Measurements from ENCODE around the gene CRYGN.

CRYGN gene

DNA sequence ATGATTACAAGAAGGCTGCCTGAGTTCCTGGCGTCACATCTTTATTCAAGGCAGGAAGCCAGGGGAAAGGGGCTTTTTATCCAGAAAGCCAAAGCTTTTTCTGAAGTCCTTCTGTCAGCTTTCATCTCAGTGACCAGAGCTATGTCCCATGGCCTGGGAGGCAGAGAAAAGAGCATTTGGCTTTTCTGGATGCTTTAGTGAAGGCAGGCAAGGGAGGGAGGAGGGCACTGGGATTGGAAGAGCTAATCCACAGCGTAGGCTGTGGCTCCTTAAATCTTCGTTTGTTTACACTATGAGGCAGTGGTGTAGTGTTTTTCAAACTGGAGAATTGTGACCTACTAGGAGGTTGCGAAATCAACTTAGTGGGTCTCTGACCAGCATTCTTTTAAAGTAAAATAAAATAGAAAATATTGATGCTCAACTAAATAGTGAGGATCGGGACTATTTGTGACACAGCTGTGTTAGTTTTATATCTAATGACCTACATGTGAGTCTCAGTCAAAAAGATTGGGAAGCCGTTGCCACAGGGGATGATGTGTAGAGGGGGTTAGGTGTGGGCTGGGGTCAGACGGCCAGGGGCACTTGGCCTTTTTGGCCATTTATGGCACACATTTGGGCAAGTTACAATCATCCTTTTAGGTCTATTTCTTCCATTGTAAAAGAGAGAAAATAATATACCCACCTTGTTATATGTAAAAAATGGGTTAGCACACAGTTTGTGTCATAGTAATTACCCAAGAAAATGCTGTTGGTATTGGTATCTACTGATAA, 14.1 kb downstream of the CRYGN start:
- DNase-seq, result no peak

DNA sequence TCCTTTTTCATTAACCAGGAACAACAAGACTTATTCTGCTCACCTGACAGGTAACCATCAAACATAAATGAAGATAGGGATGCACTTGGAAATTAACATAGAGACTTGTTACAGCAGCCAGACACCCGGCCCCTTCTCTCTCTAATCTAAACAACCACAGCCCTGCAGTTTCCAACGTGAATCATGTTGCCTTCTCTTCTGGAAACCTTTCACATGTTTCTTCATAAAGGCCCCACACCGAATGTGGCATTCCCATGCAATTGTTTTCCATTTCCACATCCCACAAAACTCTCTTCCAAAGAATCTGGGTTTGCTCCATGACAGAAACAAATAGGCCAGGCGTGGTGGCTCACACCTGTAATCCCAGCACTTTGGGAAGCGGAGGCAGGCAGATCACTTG, 15.1 kb downstream of the CRYGN start:
- DNase-seq, result no peak

DNA sequence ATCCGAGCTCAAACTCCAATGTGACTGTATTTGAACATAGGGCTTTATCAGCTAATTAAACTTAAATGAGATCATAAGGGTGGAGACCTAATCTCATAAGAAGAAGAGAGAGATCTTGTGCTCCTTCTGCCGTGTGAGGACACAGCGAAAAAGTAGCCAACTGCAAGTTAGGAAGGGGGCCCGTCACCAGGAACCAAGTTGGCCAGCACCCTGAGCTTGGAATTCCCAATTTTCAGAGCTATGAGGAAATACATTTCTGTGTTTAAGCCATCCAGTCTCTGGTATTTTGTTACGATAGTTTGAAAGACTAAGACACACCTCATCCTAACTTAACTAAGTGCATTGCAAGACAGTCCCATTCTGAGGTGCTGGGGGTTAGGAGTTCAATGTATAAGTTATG, 16.0 kb downstream of the CRYGN start:
- DNase-seq, result no peak

DNA sequence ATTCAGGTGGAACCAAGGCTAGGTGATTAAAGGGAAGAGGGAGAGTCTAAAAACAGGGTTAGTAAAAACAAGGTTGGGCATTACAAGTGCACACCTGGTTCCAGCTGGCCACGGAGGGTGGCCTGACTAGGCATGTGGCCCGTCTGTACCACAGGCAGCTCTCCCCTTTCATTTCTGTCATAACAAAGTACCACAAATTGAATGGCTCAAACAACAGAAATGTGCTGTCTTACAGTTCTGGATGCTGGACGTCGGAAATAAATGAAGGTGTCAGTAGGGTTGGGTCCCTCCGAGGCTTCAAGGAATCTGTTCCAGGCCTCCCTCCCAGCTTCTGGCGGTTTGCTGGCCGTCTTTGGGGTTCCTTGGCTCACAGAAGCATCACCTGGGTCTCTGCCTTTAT, 16.7 kb downstream of the CRYGN start:
- DNase-seq, result no peak

DNA sequence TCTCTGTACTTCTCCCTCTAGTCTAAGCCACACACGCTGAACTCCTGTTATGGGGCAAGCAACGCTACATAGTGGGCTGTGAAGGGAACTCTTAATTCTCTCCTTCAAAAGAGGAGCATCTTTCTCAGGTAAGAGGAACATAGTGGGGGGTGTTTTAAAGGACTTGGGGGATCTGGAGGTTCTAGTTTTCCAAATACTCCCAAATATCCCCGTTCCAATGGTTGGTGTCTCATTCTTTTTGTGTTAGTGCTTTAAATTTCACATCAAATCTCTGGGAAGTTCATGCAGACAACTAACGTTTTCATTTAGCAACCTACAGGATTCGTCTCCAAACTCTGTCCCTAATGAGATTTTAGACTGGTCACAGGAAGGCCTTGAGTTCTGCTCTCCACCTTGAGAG, 17.7 kb downstream of the CRYGN start:
- no peak for DNase-seq

DNA sequence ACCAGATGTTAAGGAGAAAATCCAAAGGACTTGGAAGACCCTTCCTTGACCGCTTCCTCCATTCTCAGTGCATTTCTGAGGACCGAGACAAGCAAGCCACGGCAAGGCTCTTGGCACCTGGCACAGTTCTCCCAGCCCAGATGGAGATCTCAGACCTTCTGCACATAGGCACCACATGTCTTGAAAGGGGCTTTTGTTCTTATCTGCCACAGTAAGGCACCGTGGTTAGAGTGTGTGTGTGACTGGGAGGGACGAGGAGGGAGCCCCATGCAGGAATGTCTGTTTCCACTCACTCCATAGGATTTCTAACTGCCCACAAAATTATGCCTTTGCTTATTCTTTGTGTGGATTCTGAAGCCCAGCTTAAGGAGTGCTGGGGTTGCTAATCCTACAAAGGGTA, 19.8 kb downstream of the CRYGN start:
- DNase-seq, result no peak

DNA sequence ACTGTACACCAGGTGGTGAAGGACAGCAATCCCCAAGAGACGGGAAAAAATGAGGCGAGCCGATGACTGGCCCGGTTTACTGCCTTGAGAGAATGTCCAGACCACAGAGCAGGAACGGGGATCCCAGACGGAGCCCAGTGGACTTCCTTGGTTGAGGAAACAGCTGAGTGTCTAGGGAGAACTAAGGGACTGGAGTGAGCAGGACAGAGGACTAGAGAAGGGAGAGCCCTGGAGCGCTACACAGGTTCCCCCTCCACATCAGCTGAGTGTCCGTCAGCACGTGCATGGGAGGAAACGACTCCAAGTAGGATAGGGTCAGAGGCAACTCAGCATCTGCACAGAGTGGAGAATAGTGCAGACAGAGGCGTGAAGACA, 23.0 kb downstream of the CRYGN start:
- no peak for DNase-seq

DNA sequence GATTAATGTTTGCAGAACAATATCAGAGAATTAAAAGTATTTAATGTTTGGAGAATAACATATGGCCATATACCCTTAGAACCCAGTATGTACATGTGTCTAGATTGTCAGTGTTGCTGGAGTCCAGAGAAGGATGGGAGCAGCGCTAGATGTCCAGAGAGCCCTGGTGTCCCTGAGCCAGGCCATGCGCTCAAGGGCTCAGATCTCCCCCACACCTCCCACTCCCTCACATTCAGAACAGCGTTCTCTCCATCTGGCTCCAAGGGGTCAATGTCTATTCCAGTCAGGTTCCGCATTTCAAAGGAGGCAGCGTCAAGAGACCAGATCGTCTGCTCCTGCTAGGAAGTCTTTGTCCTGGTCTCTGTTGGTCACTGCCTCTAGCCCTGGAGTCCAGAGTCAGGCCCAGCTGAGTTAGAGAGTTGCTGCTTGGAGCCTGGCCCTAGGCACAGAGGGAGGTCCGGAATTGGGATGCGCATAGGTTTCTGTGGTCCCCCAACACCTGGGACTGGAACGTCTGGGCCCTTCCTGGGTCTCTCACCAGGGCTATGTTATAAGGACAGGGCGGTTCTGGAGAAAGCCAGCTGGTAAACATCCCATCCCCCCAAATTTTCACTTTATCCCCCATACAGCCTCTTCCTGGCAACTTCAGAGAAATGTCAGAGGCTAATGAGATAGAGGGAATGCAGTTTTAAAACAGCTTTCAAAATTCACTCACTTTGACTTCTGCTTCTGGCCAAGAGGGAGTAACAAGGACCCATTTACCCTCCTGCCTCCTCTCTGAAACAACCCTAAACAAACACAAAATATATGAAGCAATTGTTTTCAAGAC, 23.6 kb downstream of the CRYGN start:
- DNase-seq, result no peak

DNA sequence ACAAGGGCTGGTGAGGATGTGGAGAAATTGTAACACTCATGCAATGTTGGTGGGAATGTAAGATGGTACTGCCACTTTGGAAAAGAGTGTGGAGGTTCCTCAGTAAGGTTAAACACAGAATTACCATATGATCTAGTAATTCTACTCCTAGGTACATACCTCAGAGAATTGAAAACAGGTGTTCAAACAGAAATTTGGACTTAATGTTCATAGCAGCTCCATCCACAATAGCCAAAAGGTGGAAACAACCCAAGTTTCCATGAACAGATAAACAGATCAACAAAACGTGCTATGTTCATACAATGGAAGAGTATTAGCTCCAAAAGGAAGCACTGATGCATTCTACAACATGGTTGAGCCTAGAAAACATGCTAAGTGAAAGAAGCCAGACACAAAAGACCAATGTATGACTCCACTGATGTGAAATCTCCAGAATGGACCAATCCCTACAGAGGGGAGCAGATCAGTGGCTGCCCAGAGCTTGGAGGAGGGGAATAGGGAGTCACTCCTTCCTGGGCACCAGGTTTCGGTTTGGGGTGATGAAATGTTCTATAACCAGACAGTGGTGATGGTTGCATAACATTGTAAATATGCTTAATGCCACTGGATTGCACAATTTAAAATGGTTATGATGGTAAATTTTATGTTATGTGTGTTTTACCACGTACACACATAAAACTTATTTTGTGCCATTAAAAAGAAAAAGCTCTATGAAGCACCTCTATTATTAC, 24.4 kb downstream of the CRYGN start:
- DNase-seq, result no peak

DNA sequence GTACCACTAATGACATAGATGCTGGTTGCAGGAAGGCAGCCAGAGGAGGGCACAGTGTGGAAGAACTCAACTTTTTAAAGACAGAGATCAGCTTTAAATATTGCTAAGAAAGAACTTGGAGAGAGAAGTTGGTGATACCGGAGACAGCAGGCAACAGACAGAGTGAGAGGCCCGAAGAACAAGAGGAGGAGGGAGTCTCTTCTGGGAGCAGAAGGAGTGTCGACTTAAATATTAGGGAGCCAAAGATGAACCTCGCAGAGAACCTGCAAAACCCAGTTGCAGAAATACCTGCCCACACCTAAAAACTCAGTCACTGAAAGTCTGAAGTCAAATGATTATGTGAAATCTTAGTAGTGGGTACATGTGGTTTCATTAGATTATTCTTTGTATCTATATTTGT, 26.7 kb downstream of the CRYGN start:
- no peak for DNase-seq

DNA sequence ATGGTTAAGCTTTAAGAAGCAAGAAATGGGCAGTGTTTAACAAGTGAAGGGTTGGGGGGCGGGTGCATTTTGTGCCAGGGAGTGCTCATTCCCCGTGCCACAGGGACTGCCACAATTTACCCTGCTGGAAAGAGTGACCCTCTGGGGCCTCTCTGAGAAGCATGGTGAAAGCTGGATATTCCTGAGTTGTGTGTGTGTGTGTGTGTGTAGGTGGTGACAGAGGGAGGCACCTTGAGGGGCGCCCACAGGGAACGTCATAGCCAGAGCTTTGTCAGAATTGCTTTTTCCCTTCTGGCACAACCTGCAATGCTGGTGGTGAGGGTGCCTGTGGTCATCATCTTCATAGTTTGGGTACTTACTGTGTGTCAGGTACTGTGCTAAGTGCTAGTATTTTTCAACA, 27.6 kb downstream of the CRYGN start:
- DNase-seq, result no peak

DNA sequence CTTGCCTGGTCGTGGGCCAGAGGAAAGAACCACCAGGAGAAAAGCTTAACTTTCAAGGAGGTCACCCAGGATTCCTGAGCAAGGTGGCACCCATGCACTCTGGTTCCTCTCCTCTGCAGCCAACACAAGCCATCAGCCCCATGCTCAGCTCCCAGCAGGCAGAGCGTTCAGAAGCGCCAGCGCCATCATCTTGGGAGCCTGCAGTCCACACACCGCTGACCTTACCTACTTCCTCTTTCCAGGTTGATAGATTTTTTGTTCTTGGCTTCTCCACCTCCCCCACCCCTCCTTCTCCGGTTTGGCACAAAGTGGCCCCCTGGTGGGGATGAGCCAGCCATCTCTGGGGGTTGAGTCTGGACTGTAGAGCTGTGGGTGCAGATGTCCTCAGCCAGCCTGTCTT, 28.4 kb downstream of the CRYGN start:
- no peak for DNase-seq

DNA sequence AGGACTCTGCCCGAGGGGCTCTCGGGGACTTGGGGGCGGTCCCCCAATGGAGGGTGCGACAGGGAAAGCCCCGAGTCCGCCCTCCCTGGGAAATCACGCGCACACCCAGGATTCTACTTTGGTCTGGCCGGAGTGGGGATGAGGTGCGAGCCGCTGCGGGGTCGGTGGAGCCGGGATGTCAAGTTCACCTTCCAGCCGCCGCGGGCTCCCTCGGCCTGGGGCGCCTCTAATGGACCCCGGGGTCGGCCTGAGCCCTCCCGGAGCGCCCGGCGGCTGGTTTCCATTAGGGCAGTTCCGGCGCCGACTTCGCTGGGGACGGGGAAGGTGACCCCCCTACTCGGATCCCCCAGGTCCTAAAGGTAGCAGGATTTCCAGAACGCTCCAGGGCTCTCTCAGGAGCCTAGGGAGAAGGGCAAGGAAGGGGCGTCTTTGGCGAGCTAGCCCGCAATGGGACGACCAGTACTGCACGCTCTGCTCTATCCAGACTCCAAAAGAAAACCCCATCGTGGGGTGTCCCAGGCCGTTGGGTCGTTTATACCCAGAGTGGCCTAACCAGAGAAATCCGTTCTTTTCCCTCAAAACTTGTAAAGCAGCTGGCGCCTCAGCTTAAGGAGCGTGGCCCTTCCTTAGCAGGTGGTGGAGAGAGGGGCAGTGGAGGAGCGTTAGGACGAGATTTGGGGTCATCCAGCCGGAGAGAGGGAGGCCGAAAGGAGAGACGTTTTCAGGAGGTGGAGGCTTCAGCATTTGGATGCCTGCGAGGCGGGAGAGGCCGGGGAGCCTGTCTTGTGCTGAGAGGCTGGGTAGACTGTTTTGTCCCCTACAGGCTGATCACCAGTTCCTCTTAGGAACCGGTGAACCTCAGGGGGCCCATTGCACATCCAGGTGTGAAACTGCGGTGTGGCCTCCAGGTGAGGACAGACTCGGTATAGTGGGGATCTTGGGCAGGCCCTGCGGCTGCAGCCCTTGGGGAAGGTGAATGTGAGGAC, 29.2 kb downstream of the CRYGN start:
- DNase-seq, result no peak

DNA sequence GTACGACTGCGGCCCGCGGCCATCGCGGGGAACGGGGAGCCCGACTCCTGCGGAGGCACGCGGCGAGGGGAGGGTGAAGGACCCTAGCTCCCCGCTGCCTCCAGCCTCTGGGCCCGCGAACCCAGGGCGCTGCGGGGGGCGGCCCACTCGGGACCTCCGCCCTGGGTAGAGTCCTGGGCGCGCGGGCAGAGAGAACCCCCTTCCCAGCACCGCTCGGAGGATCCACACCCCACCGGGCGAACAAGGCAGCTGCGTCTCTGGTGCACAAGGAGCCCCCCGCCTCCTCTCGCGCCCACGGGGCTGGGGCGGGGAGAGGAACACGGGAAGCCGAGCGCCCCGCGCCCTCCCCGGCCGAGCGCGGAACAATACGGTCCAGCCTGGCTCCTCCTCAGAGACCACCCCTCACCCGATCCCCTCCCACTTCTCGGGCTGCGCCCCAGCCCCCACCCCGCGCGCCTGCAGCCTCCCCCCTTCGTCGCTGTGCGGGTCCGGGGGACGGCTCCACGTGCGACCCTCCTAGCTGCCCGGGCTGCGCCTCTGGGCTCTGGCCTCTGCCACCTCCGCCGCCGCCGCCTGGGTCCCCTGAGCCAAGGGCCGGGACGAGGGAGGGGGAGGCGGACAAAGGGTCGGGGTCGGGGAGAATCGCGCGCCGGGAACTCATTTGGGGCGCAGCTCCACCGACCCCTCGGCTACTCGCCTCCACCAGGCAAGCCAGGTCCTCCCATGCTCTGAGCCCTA, 30.1 kb downstream of the CRYGN start, which contains the start of gene WDR86:
Gene WDR86, minus strand, starts transcription at position 372 of the 738 bp plus-strand sequence. CDS start 449 bp downstream, outside the sequence.
- no peak for DNase-seq

DNA sequence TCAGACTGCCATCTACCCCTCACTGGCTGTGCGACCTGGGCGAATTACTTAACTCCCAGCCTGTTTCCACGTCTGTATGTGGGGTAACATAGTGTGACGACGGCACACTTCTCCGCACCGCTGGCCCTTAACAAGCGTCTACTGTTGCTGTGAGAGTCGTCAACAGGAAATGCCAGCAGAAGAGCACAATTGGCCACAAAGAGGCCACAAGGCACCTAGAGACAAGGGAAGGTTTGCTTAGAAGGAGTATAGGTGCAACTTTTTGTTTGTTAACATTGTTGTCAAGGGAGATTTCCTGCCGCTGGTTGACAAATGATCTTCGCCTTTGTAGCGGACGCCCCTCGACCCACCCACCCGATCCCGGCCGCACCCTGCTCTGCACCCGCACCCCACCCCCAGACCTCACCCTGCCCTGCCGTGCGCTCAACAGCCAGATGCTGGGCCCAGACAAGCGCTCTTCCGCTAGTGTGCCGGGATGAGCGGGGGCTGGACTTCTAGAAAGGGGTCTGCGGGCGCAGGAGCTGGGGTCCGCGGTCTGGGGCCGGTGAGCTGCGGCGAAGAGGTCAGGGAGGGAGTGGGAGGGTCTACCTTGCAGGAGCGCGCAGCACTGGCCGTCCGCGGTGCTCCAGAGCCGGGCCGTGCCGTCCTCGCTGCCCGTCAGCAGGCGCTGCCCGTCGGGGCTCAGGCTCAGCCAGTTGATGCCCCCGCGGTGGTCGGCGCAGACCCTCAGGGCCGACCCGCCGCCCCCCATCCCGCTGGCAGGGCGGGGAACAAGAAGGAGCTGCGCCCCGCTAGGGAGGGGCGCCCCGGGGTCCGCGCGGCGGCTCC, 30.9 kb downstream of the CRYGN start:
- peak in 1 of 2 experiments; percentile 25 for DNase-seq

DNA sequence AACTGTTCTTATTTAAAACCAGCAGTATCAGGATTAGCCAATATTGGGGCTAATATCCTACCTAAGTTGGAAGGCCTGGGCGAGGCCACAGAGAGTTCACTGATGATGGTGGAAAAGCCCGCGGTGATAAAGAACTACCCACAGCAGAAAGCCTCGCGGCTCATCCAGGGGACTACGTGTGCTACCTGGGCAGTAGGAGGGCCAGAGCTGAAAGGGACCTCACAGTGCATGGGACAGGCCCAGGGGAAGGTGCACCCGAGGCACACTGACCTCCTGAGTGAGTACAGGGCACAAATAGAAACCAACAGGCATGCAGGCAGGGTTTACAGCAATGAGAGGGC, 31.5 kb downstream of the CRYGN start:
- DNase-seq, result no peak

DNA sequence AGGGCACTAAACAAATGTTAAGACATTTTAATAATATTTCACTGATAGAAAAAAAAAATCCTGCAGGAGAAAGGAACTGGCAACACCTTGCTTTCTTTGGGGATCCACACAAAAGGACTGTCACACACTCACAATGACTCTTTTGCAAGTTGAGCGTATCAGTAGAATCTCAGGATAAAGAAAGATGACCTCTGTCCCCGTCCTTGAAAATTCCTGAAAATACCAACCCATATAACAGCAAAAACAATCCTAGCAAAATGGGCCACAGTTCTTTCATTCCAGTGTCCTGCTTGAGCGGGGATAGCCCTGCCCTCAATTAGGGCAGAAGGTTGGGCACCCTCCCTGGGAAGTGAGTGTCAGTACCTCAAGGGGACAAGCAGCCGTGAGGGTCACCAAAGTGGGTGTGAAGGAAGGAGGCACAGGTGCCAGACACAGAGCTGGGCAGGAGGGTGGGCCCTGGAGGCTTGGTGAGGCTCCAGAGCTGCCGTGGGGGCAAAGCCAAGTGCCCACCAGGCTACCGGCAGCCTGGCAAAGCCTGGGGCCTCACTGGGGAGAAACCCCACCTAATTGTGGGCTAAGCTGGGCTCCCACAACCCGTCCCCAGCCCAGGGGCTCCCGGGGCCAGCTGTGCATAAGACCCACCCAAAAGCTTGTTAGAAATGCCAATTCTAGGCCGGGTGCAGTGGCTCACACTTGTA, 32.9 kb downstream of the CRYGN start:
- DNase-seq, result no peak

DNA sequence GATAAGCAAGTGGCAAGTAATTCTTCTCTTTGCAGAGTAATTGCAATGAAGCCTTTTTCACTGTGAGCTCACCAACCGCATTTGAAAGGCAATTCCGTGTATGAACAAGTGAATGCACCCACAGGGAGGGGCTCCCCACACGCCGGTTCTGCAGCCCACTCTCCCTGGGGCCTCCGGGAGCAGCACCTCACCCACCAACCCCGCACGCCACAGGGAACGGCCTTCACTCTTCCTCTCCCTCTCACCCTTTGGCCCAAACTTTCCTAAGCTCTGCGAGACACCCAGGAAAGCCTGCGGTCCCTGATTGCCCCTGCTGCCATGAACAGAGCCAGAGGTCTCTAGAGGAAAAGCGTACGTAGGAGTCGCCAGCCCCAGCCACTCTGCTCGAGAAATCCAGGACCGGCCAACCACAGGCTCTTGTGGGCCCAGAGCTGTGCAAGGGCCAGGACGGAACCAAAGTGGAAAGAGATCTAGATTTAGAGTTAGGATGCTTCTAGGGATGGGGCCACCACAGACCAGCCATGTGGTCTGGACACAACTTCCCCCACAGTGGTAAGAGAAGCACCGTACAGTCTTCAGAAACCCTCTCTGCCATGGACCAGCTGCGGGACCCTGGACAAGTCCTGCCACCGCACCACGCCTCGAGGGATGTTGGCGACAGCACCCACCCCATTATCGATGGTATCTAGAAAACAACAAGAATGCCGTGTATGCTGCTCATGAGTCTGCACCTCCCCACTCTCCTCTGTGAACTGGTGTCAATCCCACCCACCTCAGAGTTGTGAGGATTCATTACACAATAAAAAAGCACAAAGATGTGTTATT, 33.7 kb downstream of the CRYGN start:
- DNase-seq, result no peak

DNA sequence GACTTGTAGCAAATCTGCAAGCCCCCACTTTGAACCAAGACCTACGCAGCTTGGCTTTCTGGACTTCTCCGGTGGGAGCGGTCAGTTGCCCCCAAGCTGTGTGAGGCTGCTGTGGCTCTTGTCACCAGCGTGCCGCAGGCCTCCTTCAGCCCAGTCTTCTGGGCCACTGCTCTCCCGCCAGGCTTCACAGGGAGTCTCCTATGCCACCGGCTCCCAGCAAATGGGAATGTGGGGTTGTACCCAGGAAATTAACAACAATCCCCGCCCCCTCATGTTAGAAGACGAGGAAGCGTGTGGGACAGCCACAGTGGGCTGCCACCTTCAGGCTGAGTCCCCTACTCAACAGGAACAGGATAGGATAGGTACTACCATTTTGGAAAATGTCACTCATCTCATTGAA, 34.4 kb downstream of the CRYGN start:
- DNase-seq, result no peak

Measured in stimulated activated CD4-positive, alpha-beta T cell treated with anti-CD3 and anti-CD28 coated beads, Interleukin-4, amount 100 ng/mL, for 4 hours (primary cell).